ENCODE results near the gene SPDYC.

Gene SPDYC

GRCh38 chr11:65159012-65159411 lies 11.0 kb upstream of the SPDYC start:
- no peaks in the 10 kb centered on the region for H3F3A ChIP-seq (ENCODE audit: insufficient read depth, low read length)
- no peaks in the 10 kb centered on the region for H3K9me3 ChIP-seq (ENCODE audit: low read length)
- H3K27me3 ChIP-seq (ENCODE audit: insufficient read depth, low read length): no peaks in the 10 kb centered on the region
- TF ChIP-seq EZH2 (IDR thresholded peaks at IDR 0.05; ENCODE audit: borderline replicate concordance, low read length) (no peak), CTCF (IDR thresholded peaks at IDR 0.05; ENCODE audit: low read length) (no peak)
- H3K79me2 ChIP-seq (ENCODE audit: insufficient read depth, low read length): no peaks in the 10 kb centered on the region
- no peak overlapping the region for H3K4me3 ChIP-seq (ENCODE audit: low read depth, low read length, poor library complexity, severe bottlenecking)
- H3K4me2 ChIP-seq (ENCODE audit: low read length): no peak overlapping the region
- no peak overlapping the region for H3K27ac ChIP-seq (ENCODE audit: low read depth, low read length, poor library complexity, severe bottlenecking)
- H4K20me1 ChIP-seq (ENCODE audit: insufficient read depth, low read length): no peaks in the 10 kb centered on the region
- no peaks in the 10 kb centered on the region for H3K9me2 ChIP-seq (ENCODE audit: low read depth, low read length)
- no peak overlapping the region for H2AFZ ChIP-seq (ENCODE audit: low read length)
- H3K36me3 ChIP-seq (ENCODE audit: insufficient read depth, low read length): no peaks in the 10 kb centered on the region
- no peak overlapping the region for H3K9ac ChIP-seq (ENCODE audit: low read length)
- peaks cover 8% of the 10 kb centered on the region for H3K4me1 ChIP-seq (ENCODE audit: insufficient read depth, low read length, severe bottlenecking)

- no peak overlapping the region for H3K4me2 ChIP-seq (ENCODE audit: low read length)
- H3K4me3 ChIP-seq (ENCODE audit: low read depth, low read length, poor library complexity, severe bottlenecking): no peak overlapping the region
- no peak overlapping the region for H2AFZ ChIP-seq (ENCODE audit: low read length)
- no peak for TF ChIP-seq EZH2 (IDR thresholded peaks at IDR 0.05; ENCODE audit: borderline replicate concordance, low read length)
- H3F3A ChIP-seq (ENCODE audit: insufficient read depth, low read length): no peaks in the 10 kb centered on the region
- H4K20me1 ChIP-seq (ENCODE audit: insufficient read depth, low read length): no peaks in the 10 kb centered on the region
- H3K27ac ChIP-seq (ENCODE audit: low read depth, low read length, poor library complexity, severe bottlenecking): no peak overlapping the region
- no peaks in the 10 kb centered on the region for H3K36me3 ChIP-seq (ENCODE audit: insufficient read depth, low read length)
- no peaks in the 10 kb centered on the region for H3K9me2 ChIP-seq (ENCODE audit: low read depth, low read length)
- H3K27me3 ChIP-seq (ENCODE audit: insufficient read depth, low read length): no peaks in the 10 kb centered on the region
- peaks cover 8% of the 10 kb centered on the region for H3K4me1 ChIP-seq (ENCODE audit: insufficient read depth, low read length, severe bottlenecking)
- H3K9me3 ChIP-seq (ENCODE audit: low read length): no peaks in the 10 kb centered on the region
- no peaks in the 10 kb centered on the region for H3K79me2 ChIP-seq (ENCODE audit: insufficient read depth, low read length)
- H3K9ac ChIP-seq (ENCODE audit: low read length): no peak overlapping the region
Measured at GRCh38 chr11:65160643-65161042, 9.4 kb upstream of the SPDYC start.

- no peaks in the 10 kb centered on the region for H3K9me3 ChIP-seq (ENCODE audit: low read length)
- H3K4me3 ChIP-seq (ENCODE audit: low read depth, low read length, poor library complexity, severe bottlenecking): no peak overlapping the region
- H3F3A ChIP-seq (ENCODE audit: insufficient read depth, low read length): no peaks in the 10 kb centered on the region
- H4K20me1 ChIP-seq (ENCODE audit: insufficient read depth, low read length): no peaks in the 10 kb centered on the region
- no peak for TF ChIP-seq EZH2 (IDR thresholded peaks at IDR 0.05; ENCODE audit: borderline replicate concordance, low read length)
- H3K36me3 ChIP-seq (ENCODE audit: insufficient read depth, low read length): no peaks in the 10 kb centered on the region
- no peak overlapping the region for H3K27ac ChIP-seq (ENCODE audit: low read depth, low read length, poor library complexity, severe bottlenecking)
- H3K27me3 ChIP-seq (ENCODE audit: insufficient read depth, low read length): no peaks in the 10 kb centered on the region
- peaks cover 18% of the 10 kb centered on the region for H3K4me1 ChIP-seq (ENCODE audit: insufficient read depth, low read length, severe bottlenecking)
- H3K4me2 ChIP-seq (ENCODE audit: low read length): no peak overlapping the region
- no peak overlapping the region for H3K9ac ChIP-seq (ENCODE audit: low read length)
- H3K79me2 ChIP-seq (ENCODE audit: insufficient read depth, low read length): no peaks in the 10 kb centered on the region
- no peak overlapping the region for H2AFZ ChIP-seq (ENCODE audit: low read length)
- H3K9me2 ChIP-seq (ENCODE audit: low read depth, low read length): no peaks in the 10 kb centered on the region
Measured at GRCh38 chr11:65163684-65164083, 6.3 kb upstream of the SPDYC start.

- peaks cover 22% of the 10 kb centered on the region for H3K4me1 ChIP-seq (ENCODE audit: insufficient read depth, low read length, severe bottlenecking)
- H3K36me3 ChIP-seq (ENCODE audit: insufficient read depth, low read length): no peaks in the 10 kb centered on the region
- no peaks in the 10 kb centered on the region for H3F3A ChIP-seq (ENCODE audit: insufficient read depth, low read length)
- no peak overlapping the region for H3K27ac ChIP-seq (ENCODE audit: low read depth, low read length, poor library complexity, severe bottlenecking)
- no peak overlapping the region for H3K4me2 ChIP-seq (ENCODE audit: low read length)
- no peaks in the 10 kb centered on the region for H3K79me2 ChIP-seq (ENCODE audit: insufficient read depth, low read length)
- no peaks in the 10 kb centered on the region for H4K20me1 ChIP-seq (ENCODE audit: insufficient read depth, low read length)
- no peaks in the 10 kb centered on the region for H3K9me2 ChIP-seq (ENCODE audit: low read depth, low read length)
- no peaks in the 10 kb centered on the region for H3K9me3 ChIP-seq (ENCODE audit: low read length)
- H3K27me3 ChIP-seq (ENCODE audit: insufficient read depth, low read length): no peaks in the 10 kb centered on the region
- no peak overlapping the region for H3K4me3 ChIP-seq (ENCODE audit: low read depth, low read length, poor library complexity, severe bottlenecking)
- no peak overlapping the region for H2AFZ ChIP-seq (ENCODE audit: low read length)
- H3K9ac ChIP-seq (ENCODE audit: low read length): no peak overlapping the region
- TF ChIP-seq EZH2 (IDR thresholded peaks at IDR 0.05; ENCODE audit: borderline replicate concordance, low read length) (no peak), CTCF (IDR thresholded peaks at IDR 0.05; ENCODE audit: low read length) (no peak)
Measured at GRCh38 chr11:65165410-65166317, 4.4 kb upstream of the SPDYC start.

Data from OCI-LY1 (cell line).